OCI-LY3 (cell line): ENCODE results near the gene UBE2R2.

ENCODE experiments used
- CTCF ChIP-seq: fragments of 200-600, 300-600 bp; sonication (generic); IDR thresholded peaks from 2 replicates; pipeline ENCODE4 v1.5.1; 2014; ENCODE audit warnings: antibody characterized with exemption, low read length, low read depth
- EZH2phosphoT487 ChIP-seq: fragments of 200-600 bp; shearing (Covaris generic); IDR thresholded peaks from 2 replicates; pipeline ENCODE4 v1.6.1; 2018; ENCODE audit warnings: antibody characterized with exemption, mixed run types, low read depth

GRCh38 chr9:33797837-33798236 is 19.1 kb upstream of the UBE2R2 start:
- TF ChIP-seq CTCF: no peak
- TF ChIP-seq EZH2phosphoT487: no peak
